GM12878 (cell line): ENCODE measurements around the gene GRIK2.

Experiments
- CTCF ChIP-seq, 3 experiments: IDR thresholded peaks in 2 of 3; conservative IDR thresholded peaks in 1 of 3; 2 replicates each; pipeline ENCODE4 v1.5.1; 2011; ENCODE audit warnings: low read depth in 3 of 3, low read length in 3 of 3, mild to moderate bottlenecking in 3 of 3, control low read depth in 2 of 3, moderate library complexity in 2 of 3, inconsistent platforms in 1 of 3, mixed read lengths in 1 of 3; ENCODE audit not compliant: control insufficient read depth in 2 of 3, insufficient read depth in 1 of 3; ENCODE audit errors: extremely low read depth in 1 of 3
- POLR2A ChIP-seq: IDR thresholded peaks from 2 replicates; pipeline ENCODE4 v1.6.1; 2011; ENCODE audit warnings: low read depth, mild to moderate bottlenecking, low read length

GRCh38 chr6:101937108-101937507, 543.6 kb downstream of the GRIK2 start:
- TF ChIP-seq POLR2A (no peak), CTCF (IDR thresholded peaks at IDR 0.05 in 2 of 3, conservative IDR thresholded peaks at IDR 0.05 in 1 of 3; ENCODE audit: control insufficient read depth in 2 of 3, extremely low read depth in 1 of 3, insufficient read depth in 1 of 3, low read depth in 3 of 3, low read length in 3 of 3) (no peak)
